Motor neuron (in vitro differentiated cells): Measurements from ENCODE around the gene C11orf86. TPM values are rescaled to one million over a fixed set of nuclear protein-coding genes. Genes with fewer than 3 reads are reported as not detected.
"Not testable (repeated sequence)": the region's sequence is repeated elsewhere in the genome, so short reads cannot be mapped to it uniquely, and the experiment has no call there.

Experiments
- ATAC-seq, 8 experiments: fragments of 200-7000 bp; cut with Tn5 transposase; replicated peaks in 6 of 8; 2 replicates each; pipeline ENCODE4 v1.8.0; 2021; ENCODE audit warnings: mild to moderate bottlenecking in 8 of 8, moderate library complexity in 8 of 8
- H3K27ac ChIP-seq, 2 donors: fragments of 250-450 bp; sonication (Bioruptor Pico); 2 replicates each; pipeline ENCODE4 v1.9.0; 2021; ENCODE audit warnings: antibody characterized with exemption in 2 of 2, mild to moderate bottlenecking in 2 of 2, moderate library complexity in 1 of 2
- H3K4me1 ChIP-seq, 2 donors: fragments of 250-450 bp; sonication (Bioruptor Pico); replicated peaks in 1 of 2; 2 replicates each; pipeline ENCODE4 v1.6.1; 2021; ENCODE audit warnings: antibody characterized with exemption in 2 of 2, mild to moderate bottlenecking in 2 of 2, moderate library complexity in 1 of 2
- H3K4me3 ChIP-seq, 5 donors: fragments of 250-450 bp; sonication (Bioruptor Pico); 2 replicates each; pipeline ENCODE4 v1.9.0; 2021; ENCODE audit warnings: antibody characterized with exemption in 5 of 5, mild to moderate bottlenecking in 5 of 5, moderate library complexity in 4 of 5
- WGBS, 10 experiments: fragments of 450-650 bp; shearing (Covaris generic); methylation state at CpG; one replicate each; pipeline ENCODE4 v1.0.0; 2022; 5-methylcytosine and 5-hydroxymethylcytosine counted together
- in situ Hi-C, 9 experiments: fragments of 400-800 bp; cut with MboI; loops; one replicate each; pipeline ENCODE4 v1.15.0; 2021; ENCODE audit warnings: low sequenced_read_pairs in 9 of 9, low pct_unique_long_range_greater_than_20kb in 2 of 9; ENCODE audit not compliant: unreplicated experiment in 9 of 9
- total RNA-seq, 8 experiments: library from RNA; unstranded; fragments of 300-600 nt; gene quantifications; 2 replicates each; pipeline versions ENCODE4 v1.2.3 to v1.2.4, GENCODE V29; 2022

The C11orf86 gene
- total RNA-seq, 8 experiments from 2014 or later, result not detected

- H3K27ac ChIP-seq, result no peak overlapping the region
- WGBS, 10 experiments, result 60 to 100% (median 95%) methylated on average over 1 to 4 of the region's 7 CpGs; no CpG with 5 or more reads in 7 of the 10 experiments
Measured at GRCh38 chr11:66986178-66986545, 11.1 kb downstream of the C11orf86 start.

GRCh38 chr11:66987158-66987620 is 12.1 kb downstream of the C11orf86 start:
- no peak overlapping the region for H3K4me3 ChIP-seq
- 0 to 56% (median 40%) methylated on average over 1 of the region's 6 CpGs; no CpG with 5 or more reads in 5 of the 10 experiments for WGBS, 10 experiments

More at GRCh38 chr11:66986178-66986545, 11.1 kb downstream of the C11orf86 start:
- Histone ChIP-seq H3K4me3 (no peak overlapping the region), H3K4me1 (peaks cover 10 to 18% of the 10 kb centered on the region in 2 donors)
- ATAC-seq, result no peak
- in situ Hi-C loops, result no loop called here

GRCh38 chr11:66987924-66988637 is 13.0 kb downstream of the C11orf86 start:
- Histone ChIP-seq H3K4me3 (no peak overlapping the region), H3K27ac (no peak overlapping the region), H3K4me1 (peaks cover 9 to 10% of the 10 kb centered on the region in 2 donors)
- ATAC-seq, result peak in 1 of 8 experiments; percentile 55
- WGBS, 10 experiments, result 84 to 95% (median 89%) methylated on average over 3 to 7 of the region's 13 CpGs; no CpG with 5 or more reads in 5 of the 10 experiments
- in situ Hi-C loops, result no loop called here

More at GRCh38 chr11:66987158-66987620, 12.1 kb downstream of the C11orf86 start:
- peak; percentile 61 to 99 (median 87) for ATAC-seq
- no peak overlapping the region for H3K27ac ChIP-seq
- in situ Hi-C loops, result no loop called here
- H3K4me1 ChIP-seq, result peaks cover 10% of the 10 kb centered on the region in 2 donors

GRCh38 chr11:66988741-66989140 is 13.6 kb downstream of the C11orf86 start:
- in situ Hi-C loops, H3K4me3 ChIP-seq, ATAC-seq, H3K4me1 ChIP-seq, H3K27ac ChIP-seq: not testable (repeated sequence)
- no CpG with 5 or more reads among the region's 28 CpGs for WGBS, 10 experiments

GRCh38 chr11:66989360-66989759 is 14.3 kb downstream of the C11orf86 start:
- H3K4me1 ChIP-seq, in situ Hi-C loops, H3K4me3 ChIP-seq, ATAC-seq, H3K27ac ChIP-seq: not testable (repeated sequence)
- 60 to 100% (median 94%) methylated on average over 1 to 3 of the region's 9 CpGs; no CpG with 5 or more reads in 7 of the 10 experiments for WGBS, 10 experiments

DNA sequence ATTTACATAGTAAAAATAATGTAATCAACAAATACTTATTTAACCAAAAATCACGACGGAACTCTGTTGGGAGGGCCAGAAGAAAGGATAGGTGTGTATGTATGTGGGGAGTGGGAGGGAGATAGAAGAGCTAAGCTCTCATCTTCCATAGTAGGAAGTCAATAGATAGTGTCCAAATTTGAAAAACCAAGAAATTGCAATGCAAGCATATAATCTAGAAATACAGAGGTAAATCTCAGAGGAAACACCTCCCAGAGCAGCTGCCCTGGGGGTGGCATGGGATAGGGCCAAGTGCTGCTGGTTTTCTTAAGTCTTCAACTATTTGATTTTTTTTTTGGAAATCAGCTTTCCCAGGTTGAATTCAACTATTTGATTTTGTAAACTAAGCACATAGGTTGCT is 16.9 kb downstream of the C11orf86 start:
- H3K4me3 ChIP-seq, result no peak overlapping the region
- 28 to 100% (median 80%) methylated on average over 1 to 2 of the region's 2 CpGs; no CpG with 5 or more reads in 1 of the 10 experiments for WGBS, 10 experiments
- in situ Hi-C loops, result no loop called here
- peaks cover 7 to 10% of the 10 kb centered on the region in 2 donors for H3K4me1 ChIP-seq
- no peak for ATAC-seq
- no peak overlapping the region for H3K27ac ChIP-seq

DNA sequence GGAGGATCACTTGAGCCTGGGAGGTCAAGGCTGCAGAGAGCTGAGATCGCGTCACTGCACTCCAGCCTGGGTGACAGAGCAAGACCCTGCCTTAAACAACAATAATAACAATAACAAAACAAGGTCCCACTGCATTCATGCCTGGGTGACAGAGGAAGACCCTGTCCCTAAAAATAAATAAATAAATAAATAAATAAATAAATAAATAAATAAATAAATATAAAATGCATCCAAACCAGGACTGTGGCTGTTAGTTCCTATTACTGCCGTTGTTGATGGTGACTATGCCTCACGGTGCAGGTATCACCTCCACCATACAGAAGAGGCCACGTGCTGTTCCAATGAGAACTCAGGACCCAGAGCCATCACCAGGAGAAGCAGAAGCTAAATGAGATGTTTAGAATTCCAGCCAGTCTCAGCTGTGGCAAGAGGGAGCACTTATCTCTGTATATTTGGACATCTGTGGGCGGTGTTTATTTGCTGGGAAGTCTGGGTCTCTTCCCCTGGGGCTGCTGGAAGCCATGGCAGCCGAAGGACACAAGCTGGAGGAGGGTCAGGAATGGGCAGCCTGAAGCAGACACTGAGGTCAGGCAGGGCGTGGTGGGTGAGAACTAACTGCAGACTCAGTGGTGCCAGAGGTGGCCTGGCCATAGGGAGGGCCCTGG is 21.6 kb downstream of the C11orf86 start:
- in situ Hi-C loops, result no loop called here
- H3K4me1 ChIP-seq, result no peaks in the 10 kb centered on the region

DNA sequence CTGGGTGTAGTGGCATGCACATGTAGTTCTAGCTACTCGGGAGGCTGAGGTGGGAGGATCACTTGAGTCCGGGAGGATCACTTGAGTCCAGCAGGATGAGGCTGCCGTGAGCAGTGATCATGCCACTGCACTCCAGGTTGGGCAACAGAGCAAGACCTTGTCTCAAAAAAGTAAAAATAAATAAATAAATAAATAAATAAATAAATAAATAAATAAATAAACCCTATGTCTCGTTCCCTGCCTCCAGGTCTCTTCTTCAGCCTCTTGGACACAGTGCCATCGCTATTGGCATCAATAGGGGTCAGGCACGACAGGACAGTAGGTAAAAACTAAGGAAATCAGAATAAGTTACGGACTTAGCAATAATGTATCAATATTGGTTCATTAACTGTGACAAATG is 24.5 kb downstream of the C11orf86 start:
- 58 to 100% (median 92%) methylated on average over 3 to 7 of the region's 7 CpGs for WGBS, 10 experiments
- in situ Hi-C loops, result no loop called here
- peaks cover 7 to 10% of the 10 kb centered on the region in 2 donors for H3K4me1 ChIP-seq
- H3K4me3 ChIP-seq, result no peak overlapping the region
- ATAC-seq, result no peak
- no peak overlapping the region for H3K27ac ChIP-seq

More for the DNA sequence above, 21.6 kb downstream of the C11orf86 start:
- ATAC-seq, result peak in 3 of 8 experiments; percentile 64 to 90 (median 65)
- 50 to 100% (median 83%) methylated on average over 1 to 8 of the region's 8 CpGs; no CpG with 5 or more reads in 3 of the 10 experiments for WGBS, 10 experiments
- Histone ChIP-seq H3K4me3 (no peak overlapping the region), H3K27ac (no peak overlapping the region)

GRCh38 chr11:67001332-67001731 is 26.2 kb downstream of the C11orf86 start:
- WGBS, 10 experiments, result 57 to 100% (median 90%) methylated on average over 1 to 5 of the region's 5 CpGs; no CpG with 5 or more reads in 2 of the 10 experiments
- no peak overlapping the region for H3K27ac ChIP-seq
- in situ Hi-C loops, result no loop called here
- peak in 1 of 8 experiments; percentile 58 for ATAC-seq
- peaks cover 7 to 11% of the 10 kb centered on the region in 2 donors for H3K4me1 ChIP-seq
- no peak overlapping the region for H3K4me3 ChIP-seq

DNA sequence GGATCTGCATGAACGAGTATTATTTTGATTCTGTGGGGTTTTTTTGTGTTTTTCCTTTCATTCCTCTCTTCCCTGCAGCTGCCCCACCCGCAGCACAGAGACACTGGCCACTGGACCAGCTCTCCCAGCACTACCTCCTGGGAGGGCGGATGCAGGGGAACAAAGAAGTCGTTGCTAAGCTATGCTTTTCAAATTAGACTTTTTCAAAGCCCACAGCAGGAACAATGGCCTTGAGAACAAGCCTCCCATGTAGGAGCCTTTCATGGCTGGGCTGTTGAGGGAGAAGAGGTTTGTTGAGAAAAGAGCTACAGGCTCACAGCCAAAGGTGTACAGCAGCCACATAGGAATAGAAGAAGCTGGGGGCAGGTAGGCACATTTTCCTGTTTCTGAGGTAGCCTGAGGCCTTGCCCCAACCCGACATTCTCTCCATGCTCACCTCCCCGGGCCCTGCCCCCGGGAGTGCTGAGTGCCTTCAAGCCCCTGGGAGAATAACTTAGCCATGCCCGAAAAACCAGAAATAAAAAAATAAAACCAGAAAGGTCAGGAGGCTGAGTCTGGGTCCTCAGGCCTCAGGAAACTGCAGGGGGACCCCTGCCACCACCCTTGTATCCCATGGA is 27.3 kb downstream of the C11orf86 start:
- in situ Hi-C loops, result no loop called here
- 4 to 90% (median 36%) methylated on average over 1 to 6 of the region's 8 CpGs; no CpG with 5 or more reads in 3 of the 10 experiments for WGBS, 10 experiments
- Histone ChIP-seq H3K27ac (no peak overlapping the region), H3K4me3 (no peak overlapping the region), H3K4me1 (peaks cover 12 to 20% of the 10 kb centered on the region in 2 donors)
- ATAC-seq, result peak in 5 of 8 experiments; percentile 72 to 86 (median 77)

DNA sequence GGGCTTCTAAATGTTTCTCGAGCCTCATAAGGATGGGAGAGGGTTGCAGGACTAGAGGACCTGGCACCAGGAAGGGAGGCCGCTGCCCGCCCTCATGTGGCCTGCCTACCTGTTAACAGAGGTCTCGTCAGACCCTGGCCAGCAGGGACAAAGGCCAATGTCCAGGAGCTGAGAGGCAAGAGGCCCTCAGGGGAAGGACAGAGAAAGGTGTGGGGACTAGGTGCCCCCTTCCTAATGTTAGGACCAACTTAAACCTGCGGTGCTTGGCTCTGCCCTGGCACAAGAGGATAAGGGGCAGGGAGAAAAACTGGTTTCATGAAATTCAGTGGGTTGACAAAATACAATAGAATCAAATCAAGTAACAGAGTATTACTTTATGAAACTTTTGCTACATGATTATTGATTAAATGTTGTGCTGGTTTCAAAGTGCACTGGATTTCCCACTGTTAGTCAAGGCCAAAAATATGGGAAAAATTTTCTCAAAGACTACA is 27.9 kb downstream of the C11orf86 start:
- WGBS, 10 experiments, result 60 to 100% (median 78%) methylated on average over 1 to 4 of the region's 5 CpGs; no CpG with 5 or more reads in 2 of the 10 experiments
- Histone ChIP-seq H3K4me3 (no peak overlapping the region), H3K4me1 (peaks cover 12 to 20% of the 10 kb centered on the region in 2 donors), H3K27ac (no peak overlapping the region)
- no peak for ATAC-seq
- in situ Hi-C loops, result no loop called here

DNA sequence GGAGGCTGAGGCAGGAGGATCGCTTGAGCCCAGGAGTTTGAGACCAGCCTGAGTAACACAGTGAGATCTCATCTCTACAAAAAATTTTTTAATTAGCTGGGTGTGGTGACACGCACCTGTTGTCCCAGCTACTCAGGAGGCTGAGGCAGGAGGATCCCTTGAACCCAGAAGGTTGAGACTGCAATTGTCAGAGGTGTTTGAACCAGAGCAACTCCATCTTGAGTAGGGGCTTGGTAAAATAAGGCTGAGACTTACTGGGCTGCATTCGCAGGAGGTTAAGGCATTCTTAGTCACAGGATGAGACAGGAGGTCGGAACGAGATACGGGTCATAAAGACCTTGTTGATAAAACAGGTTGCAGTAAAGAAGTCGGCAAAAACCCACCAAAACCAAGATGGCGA is 30.1 kb downstream of the C11orf86 start:
- H3K4me3 ChIP-seq, ATAC-seq, in situ Hi-C loops, H3K27ac ChIP-seq: not testable (repeated sequence)
- WGBS, 10 experiments, result 73 to 100% (median 86%) methylated on average over 2 to 7 of the region's 8 CpGs; no CpG with 5 or more reads in 1 of the 10 experiments
- peaks cover 12 to 20% of the 10 kb centered on the region in 2 donors for H3K4me1 ChIP-seq
